HEK293T (cell line): Measurements from ENCODE around the gene PPP1R15A.
A peak's percentile ranks its signal among the peaks of the same experiment; 100 is the strongest.
"Not testable (repeated sequence)": the region's sequence is repeated elsewhere in the genome, so short reads cannot be mapped to it uniquely, and the experiment has no call there.

Experiments used
- CTCF ChIA-PET: fragments of 350-600 bp; formaldehyde crosslinking; extraction: SDS; loops from one replicate; lab custom pipeline; 2021; ENCODE audit warnings: antibody characterized with exemption, inconsistent platforms; lab: Yijun Ruan, JAX
- POLR2A ChIA-PET: fragments of 350-600 bp; formaldehyde crosslinking; extraction: SDS; loops from one replicate; lab custom pipeline; 2020; ENCODE audit warnings: antibody characterized with exemption, inconsistent platforms; lab: Yijun Ruan, JAX
- DNase-seq: peaks from one replicate; pipeline ENCODE4 v3.0.0; 2012; ENCODE audit warnings: mixed read lengths; ENCODE audit errors: extremely low spot score
- ARNT ChIP-seq: fragments of 450-650 bp; IDR thresholded peaks from 2 replicates; pipeline ENCODE4 v1.6.1; 2017; ENCODE audit warnings: mild to moderate bottlenecking
- BHLHE40 ChIP-seq: fragments of 450-650 bp; IDR thresholded peaks from 2 replicates; pipeline ENCODE4 v1.6.1; 2016; ENCODE audit warnings: mild to moderate bottlenecking, moderate library complexity, borderline replicate concordance
- CTBP1 ChIP-seq: fragments of 450-650 bp; IDR thresholded peaks from 2 replicates; pipeline ENCODE4 v1.6.1; 2016; ENCODE audit warnings: borderline replicate concordance
- ELF4 ChIP-seq: fragments of 450-650 bp; IDR thresholded peaks from 2 replicates; pipeline ENCODE4 v1.6.1; 2017; ENCODE audit warnings: antibody characterized with exemption
- FOXA1 ChIP-seq: fragments of 450-650 bp; IDR thresholded peaks from 2 replicates; pipeline ENCODE4 v1.6.1; 2016; ENCODE audit warnings: mild to moderate bottlenecking
- FOXK2 ChIP-seq: fragments of 450-650 bp; IDR thresholded peaks from 2 replicates; pipeline ENCODE4 v1.6.1; 2016; ENCODE audit warnings: mild to moderate bottlenecking
- FOXM1 ChIP-seq: fragments of 450-650 bp; IDR thresholded peaks from 2 replicates; pipeline ENCODE4 v1.6.1; 2017; ENCODE audit warnings: mild to moderate bottlenecking, borderline replicate concordance
- HDGF ChIP-seq: fragments of 450-650 bp; IDR thresholded peaks from 2 replicates; pipeline ENCODE4 v1.6.1; 2017; ENCODE audit warnings: antibody characterized with exemption, borderline replicate concordance
- L3MBTL2 ChIP-seq: fragments of 450-650 bp; conservative IDR thresholded peaks from 2 replicates; pipeline ENCODE4 v1.6.1; 2016; ENCODE audit warnings: mild to moderate bottlenecking
- LEF1 ChIP-seq: fragments of 450-650 bp; IDR thresholded peaks from 2 replicates; pipeline ENCODE4 v1.6.1; 2017; ENCODE audit warnings: mild to moderate bottlenecking, borderline replicate concordance
- NFRKB ChIP-seq: fragments of 450-650 bp; IDR thresholded peaks from 2 replicates; pipeline ENCODE4 v1.6.1; 2016; ENCODE audit warnings: mild to moderate bottlenecking, moderate library complexity
- SP1 ChIP-seq: fragments of 450-650 bp; IDR thresholded peaks from 2 replicates; pipeline ENCODE4 v1.6.1; 2017
- SUZ12 ChIP-seq: fragments of 450-650 bp; IDR thresholded peaks from 2 replicates; pipeline ENCODE4 v1.6.1; 2016; ENCODE audit warnings: mild to moderate bottlenecking
- TARDBP ChIP-seq: fragments of 450-650 bp; IDR thresholded peaks from 2 replicates; pipeline ENCODE4 v1.6.1; 2016
- ZNF384 ChIP-seq: fragments of 450-650 bp; IDR thresholded peaks from 2 replicates; pipeline ENCODE4 v1.6.1; 2016
- TF ChIP-seq, protein P1 (sequence below): fragments of 450-650 bp; IDR thresholded peaks from 2 replicates; pipeline ENCODE4 v1.6.1; 2016

The PPP1R15A gene

GRCh38 chr19:48907671-48908070 lies 35.5 kb downstream of the PPP1R15A start:
- DNase-seq: no peak
- POLR2A ChIA-PET: no interaction called here
- TF ChIP-seq ZNF384 (no peak), SP1 (no peak)
- CTCF ChIA-PET: no interaction called here

- POLR2A ChIA-PET: interaction anchor here (1.0 kb wide), 1 partner anchor 9 kb away, joined by 3 read pairs; the partner anchor contains the start of gene NUCB1
- CTCF ChIA-PET, DNase-seq: not testable (repeated sequence)
Observed at GRCh38 chr19:48909424-48910077, 37.3 kb downstream of the PPP1R15A start.

- ChIA-PET CTCF (interaction anchor here (0.6 kb wide), 1 partner anchor 15 kb away, joined by 6 read pairs; no protein-coding TSS in a partner anchor), POLR2A (no interaction called here)
- no peak for DNase-seq
- TF ChIP-seq HDGF (no peak), NFRKB (no peak), FOXM1 (no peak), CTBP1 (no peak), BHLHE40 (no peak), L3MBTL2 (no peak), ZNF384 (no peak), FOXA1 (no peak), SUZ12 (no peak), TARDBP (no peak), SP1 (no peak), LEF1 (no peak), ELF4 (no peak), FOXK2 (no peak), ARNT (no peak)
- TF ChIP-seq, protein P1, sequence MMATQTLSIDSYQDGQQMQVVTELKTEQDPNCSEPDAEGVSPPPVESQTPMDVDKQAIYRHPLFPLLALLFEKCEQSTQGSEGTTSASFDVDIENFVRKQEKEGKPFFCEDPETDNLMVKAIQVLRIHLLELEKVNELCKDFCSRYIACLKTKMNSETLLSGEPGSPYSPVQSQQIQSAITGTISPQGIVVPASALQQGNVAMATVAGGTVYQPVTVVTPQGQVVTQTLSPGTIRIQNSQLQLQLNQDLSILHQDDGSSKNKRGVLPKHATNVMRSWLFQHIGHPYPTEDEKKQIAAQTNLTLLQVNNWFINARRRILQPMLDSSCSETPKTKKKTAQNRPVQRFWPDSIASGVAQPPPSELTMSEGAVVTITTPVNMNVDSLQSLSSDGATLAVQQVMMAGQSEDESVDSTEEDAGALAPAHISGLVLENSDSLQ: no peak
Observed at GRCh38 chr19:48910803-48911202, 38.6 kb downstream of the PPP1R15A start.

GRCh38 chr19:48913114-48913889 lies 41.1 kb downstream of the PPP1R15A start:
- POLR2A ChIA-PET: no interaction called here
- DNase-seq: no peak
- CTCF ChIA-PET: no interaction called here
- TF ChIP-seq FOXM1 (no peak), SP1 (no peak), ARNT (no peak), LEF1 (no peak), L3MBTL2 (peak; percentile 68), HDGF (no peak), SUZ12 (peak; percentile 93)

DNA sequence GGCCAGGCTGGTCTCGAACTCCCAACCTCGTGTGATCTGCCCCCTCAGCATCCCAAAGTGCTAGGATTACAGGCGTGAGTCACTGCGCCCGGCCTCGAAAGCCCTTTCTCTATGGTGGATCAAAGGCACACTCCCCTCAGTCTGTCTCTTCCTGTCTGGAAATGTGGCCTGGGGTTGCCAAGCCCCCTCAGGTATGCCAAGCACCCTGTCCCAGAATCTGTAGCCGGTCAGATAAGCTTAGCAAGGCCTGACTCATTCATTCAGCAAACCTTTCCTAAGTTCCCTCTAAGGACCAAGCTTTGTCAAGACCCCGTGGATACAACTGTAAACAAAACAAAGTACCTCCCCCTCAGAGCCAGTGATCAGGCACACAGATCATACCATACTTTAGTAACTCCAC lies 42.0 kb downstream of the PPP1R15A start:
- no peak for DNase-seq
- ChIA-PET POLR2A (no interaction called here), CTCF (no interaction called here)
- TF ChIP-seq ELF4 (no peak), TARDBP (no peak), SUZ12 (no peak), FOXA1 (no peak), L3MBTL2 (no peak), NFRKB (no peak), ARNT (no peak), LEF1 (no peak), HDGF (no peak), BHLHE40 (no peak), SP1 (no peak)

DNA sequence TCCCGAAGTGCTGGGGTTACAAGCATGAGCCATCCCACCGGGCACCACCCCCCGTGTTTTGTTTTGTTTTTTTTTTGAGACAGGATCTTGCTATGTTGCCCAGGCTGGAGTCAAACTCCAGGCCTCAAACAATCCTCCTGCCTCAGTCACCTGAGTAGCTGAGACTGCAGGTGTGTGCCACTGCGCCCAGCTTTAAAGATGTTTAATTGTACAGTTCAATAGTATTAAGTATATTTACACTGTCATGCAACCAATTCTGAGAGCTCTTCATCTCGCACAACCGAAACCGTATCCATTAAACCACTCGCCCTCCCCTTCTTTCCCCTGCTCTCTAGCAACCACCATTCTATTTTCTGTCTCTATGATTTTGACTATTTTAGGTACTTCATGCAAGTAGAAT lies 43.5 kb downstream of the PPP1R15A start:
- ChIA-PET CTCF (no interaction called here), POLR2A (interaction anchor here (1.3 kb wide), 1 partner anchor 8 kb away, joined by 3 read pairs; no protein-coding TSS in a partner anchor)
- TF ChIP-seq BHLHE40: no peak
- no peak for TF ChIP-seq L3MBTL2
- TF ChIP-seq ARNT: no peak
- no peak for TF ChIP-seq ZNF384
- no peak for TF ChIP-seq NFRKB
- TF ChIP-seq, protein P1: no peak
- no peak for TF ChIP-seq FOXK2
- no peak for TF ChIP-seq TARDBP
- no peak for TF ChIP-seq CTBP1
- TF ChIP-seq FOXM1: no peak
- no peak for TF ChIP-seq HDGF
- TF ChIP-seq SP1: no peak
- TF ChIP-seq LEF1: no peak
- no peak for TF ChIP-seq SUZ12
- TF ChIP-seq FOXA1: no peak
- no peak for TF ChIP-seq ELF4
- DNase-seq: no peak

DNA sequence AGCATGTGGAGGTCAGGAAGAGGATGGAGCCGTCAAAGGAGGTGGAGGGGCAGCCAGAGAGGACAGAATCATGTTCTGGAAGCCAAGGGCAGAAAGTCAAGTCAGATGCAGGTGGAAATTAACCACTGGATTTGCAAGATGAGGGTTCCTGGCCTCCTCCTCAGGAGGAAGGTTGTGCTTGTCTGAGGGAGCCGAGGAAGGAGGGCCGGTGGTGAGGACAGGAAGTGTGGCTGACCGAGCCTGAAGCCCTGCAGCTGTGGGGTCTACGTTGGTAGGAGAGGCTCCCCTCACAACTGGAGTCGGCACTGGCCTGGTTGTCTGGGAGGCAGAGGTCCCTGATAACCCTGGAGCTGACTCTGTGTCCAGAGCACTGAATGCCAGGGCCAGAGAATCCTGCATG lies 45.9 kb downstream of the PPP1R15A start:
- TF ChIP-seq, protein P1: no peak
- TF ChIP-seq ZNF384 (no peak), ELF4 (no peak), HDGF (no peak), SUZ12 (no peak), FOXK2 (no peak), NFRKB (no peak), ARNT (no peak), SP1 (no peak), BHLHE40 (no peak), FOXM1 (no peak), LEF1 (no peak)
- POLR2A ChIA-PET: interaction anchor here (1.1 kb wide), 2 partner anchors 15 to 18 kb away, joined by 4 to 5 read pairs; partner anchors contain the start of gene NUCB1
- no peak for DNase-seq
- CTCF ChIA-PET: no interaction called here
